G401.6 (cell line): ENCODE results near the gene BACH2.
"Not testable (repeated sequence)": the region's sequence is repeated elsewhere in the genome, so short reads cannot be mapped to it uniquely, and the experiment has no call there.

Experiments
- FAIRE-seq: peaks from 2 replicates; lab custom pipeline; 2012; peaks lifted over from hg19 to GRCh38; lab: Jason Lieb, UNC

Gene BACH2

DNA sequence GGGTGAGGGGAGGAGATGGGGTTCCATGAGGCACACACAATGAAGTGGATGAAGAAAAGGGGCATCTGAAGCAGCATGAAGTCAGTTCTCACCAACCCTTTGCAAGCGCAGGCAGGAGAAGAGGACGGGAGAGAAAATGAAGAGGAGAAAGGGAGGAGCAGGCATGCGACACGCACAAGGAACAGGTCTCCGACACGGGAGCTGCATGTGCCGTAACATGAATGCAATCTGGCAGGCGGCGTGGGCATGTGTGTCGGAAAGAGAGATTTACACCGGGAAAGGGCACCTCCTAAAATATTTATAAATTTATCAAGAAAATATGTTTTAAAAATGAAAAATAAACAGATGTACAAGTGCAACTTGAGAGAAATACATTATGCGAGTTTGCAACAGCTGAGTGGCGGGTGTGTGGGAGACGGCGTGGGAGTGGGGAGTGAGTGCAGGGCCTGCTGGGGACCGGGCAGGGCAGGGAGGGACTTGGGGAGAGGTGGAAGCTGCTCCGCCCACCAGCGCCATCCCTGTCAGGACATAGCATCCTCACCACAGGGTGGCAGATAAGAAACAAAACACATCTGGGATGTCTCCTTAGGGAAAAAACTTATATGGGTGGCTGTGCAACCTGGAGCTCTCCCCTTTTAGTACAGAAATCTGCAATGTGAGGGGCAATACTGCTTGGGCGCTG lies 361.8 kb downstream of the BACH2 start:
- FAIRE-seq, result no peak

DNA sequence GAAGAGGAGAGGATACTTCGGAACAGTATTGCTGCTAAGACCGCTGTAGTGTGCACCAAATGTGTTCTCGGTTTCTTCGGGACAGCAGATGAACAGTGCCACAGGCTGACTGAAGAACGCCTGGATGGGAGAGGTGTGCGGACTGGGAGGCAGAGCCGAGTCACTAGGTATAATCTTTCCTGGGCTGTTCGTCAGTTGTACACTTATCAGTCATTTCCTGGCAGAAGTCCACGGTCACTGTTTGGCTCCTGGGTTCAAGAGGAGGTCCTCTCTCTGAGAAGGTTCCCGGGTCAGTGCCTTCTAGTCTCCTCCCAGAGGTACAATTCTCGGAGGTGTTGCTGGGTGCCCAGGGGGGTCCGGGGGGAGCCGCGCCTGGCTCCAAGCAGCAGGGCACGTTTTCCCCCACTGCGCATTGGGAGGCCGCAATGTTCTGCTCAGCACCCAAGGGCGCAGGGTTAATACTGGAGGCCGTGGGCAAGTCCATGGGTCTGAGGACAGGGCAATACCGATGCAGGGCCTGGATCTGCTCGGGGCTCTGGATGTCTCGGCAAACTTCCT lies 364.3 kb downstream of the BACH2 start:
- FAIRE-seq, result no peak

DNA sequence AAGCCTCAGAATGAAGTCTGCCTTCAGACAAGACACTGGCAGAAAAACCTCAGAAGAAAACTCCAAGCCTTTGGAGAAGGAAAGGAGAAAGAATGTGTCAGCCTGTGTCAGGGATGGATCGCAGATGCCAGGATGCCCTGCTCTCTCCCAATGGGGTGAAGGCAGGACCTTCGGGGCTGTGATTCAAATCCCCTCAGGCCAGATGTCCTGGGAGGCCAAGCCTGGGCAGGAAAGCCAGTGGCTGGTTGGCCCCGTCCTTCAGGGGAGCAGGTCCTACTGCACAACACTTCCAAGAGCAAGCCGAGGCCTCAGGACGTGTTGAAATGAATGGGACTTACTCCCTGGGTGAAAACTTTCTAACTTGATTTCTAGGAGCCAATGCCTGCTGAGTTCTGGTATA lies 365.9 kb downstream of the BACH2 start:
- no peak for FAIRE-seq

DNA sequence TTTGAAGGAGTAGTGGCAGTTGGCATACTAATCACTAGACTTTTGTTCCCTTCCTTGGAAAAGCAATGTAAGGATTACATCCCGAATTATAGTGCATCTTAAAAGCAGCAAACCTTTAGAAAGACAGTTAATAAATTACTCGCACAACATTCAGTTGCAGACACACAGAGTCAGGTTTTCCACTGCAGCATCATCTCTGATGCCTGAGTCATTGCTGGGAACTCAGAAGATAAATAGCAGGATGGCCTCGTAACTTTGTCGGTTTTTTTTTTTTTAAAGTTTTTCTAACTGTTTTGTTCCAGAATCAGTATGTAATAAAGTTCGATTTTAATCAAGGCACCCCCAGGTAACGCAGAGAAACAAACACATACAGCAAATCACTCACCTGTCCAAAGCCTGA lies 368.0 kb downstream of the BACH2 start:
- FAIRE-seq, result no peak

DNA sequence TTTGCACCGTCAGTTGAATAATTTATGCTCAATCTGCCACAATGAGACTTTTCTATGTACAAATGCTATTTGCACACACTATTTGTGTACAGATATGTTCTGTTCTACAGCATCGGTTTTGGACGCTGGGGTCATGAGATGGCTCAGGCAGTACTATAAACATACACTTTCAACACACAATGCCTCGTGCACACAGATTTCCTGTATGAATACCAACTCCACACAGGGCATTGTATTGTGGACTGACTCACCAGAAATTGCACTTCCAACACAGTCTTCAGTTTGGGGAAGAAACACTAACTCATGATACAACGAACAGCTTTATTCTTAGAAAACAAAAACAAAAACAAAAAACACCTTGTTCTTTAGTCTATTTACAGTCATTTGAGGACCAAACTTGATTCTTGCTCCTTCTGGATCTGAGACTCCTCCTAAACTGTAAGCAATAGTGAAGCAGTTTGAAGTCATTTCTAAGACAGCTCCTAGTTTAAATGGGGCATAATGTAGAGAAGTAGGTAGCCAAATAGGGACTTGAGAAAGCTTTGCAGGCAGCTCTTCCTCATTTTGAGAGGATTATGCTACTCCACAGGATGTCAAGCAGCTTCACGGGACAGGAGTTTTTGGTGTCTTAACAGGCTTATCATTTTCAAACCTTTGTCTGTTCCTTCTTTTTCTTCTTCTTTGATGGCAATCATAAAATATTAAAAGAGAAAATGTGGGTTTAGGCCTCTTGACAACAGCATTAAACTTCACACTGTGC lies 368.7 kb downstream of the BACH2 start:
- FAIRE-seq, result no peak

DNA sequence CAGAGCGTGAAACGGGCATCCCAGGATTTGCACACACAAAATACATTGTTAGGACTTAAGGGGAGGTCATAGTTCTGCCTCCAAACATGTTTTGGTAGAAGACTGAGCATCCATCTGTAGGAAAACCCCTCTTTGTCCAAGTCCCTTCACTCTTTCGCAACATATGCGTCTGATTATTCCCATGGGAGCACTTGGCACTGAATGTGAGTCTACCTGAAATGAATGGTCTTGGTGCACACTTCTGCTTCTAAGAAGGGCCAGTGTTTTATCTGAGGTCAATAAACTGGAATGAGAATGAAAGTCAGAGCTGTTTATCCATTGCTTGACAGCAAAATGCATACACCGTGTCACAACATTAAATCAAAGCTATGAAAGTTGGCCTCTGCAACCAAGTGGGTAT lies 369.4 kb downstream of the BACH2 start:
- FAIRE-seq, result no peak

DNA sequence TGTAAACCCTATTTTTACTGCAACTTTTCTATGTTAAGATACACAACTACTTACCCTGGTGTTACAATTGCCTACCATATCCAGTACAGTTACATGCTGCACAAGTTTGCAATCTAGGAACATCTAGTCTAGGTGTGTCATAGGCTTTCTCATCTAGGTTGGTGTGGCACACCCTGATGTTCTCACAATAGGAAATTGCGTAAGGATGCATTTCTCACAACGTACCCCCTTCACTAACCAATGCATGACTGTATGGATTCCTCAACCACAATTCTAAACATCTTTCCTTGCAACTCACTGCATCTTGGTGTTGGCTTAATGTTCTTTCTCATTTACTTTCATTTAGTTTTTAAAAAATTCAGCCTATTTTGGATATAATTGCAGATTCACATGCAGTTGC lies 370.8 kb downstream of the BACH2 start:
- FAIRE-seq, result no peak

DNA sequence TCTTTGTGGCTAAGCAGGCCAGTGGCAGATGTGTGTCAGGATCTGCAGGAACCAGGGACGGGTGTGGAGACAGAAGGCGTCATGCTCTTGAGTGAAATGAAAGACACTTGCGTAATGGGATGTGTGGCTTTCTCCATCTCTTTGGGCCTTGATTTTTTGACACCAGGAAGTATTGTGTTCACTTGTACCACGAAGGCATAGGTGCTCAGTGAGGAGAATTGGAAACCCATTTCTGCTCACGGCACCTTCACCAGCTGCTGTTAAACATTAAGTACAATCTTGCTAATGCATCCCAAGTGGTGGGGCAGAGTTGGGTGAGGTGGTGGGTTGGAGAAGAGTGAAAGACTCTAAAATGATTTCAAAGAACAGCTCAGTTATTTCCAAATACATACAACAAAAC lies 372.4 kb downstream of the BACH2 start:
- FAIRE-seq, result no peak

DNA sequence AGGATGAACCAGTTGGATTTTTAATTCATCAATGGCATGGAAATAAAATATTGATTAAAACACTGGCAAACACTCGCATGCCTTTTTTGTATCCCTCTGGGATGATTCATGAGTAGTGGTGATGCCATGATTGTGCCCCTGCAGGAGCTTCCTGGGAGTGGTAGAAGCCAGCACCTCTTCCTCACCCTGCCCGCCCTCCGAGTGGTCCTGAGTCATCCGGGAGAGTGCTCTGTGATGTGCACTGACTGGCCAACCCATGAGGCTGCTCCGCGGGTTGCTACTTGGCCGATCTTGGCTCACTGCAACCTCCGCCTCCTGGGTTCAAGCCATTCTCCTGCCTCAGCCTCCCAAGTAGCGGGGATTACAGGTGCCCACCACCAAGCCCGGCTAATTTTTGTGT lies 375.0 kb downstream of the BACH2 start:
- FAIRE-seq, result no peak

DNA sequence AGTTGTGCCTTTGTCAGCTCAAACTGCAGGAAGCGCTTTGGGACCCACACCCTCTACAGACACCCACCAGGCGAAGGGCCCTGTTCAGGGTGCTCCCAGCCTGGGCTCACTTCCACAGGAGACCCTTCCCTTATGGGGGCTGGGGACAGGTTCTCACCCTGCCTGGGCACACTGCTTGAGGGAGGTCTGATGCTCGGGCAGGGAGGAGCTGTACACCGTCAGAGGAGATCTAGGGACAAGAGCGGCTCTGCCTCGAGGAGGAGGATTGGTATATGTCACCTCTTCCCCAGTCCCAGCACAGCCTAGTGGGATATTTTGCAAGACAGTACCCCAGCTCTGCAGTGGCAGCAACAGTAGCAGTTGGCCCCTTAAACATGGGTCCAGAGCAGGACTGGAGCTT lies 375.4 kb downstream of the BACH2 start:
- FAIRE-seq, result no peak

DNA sequence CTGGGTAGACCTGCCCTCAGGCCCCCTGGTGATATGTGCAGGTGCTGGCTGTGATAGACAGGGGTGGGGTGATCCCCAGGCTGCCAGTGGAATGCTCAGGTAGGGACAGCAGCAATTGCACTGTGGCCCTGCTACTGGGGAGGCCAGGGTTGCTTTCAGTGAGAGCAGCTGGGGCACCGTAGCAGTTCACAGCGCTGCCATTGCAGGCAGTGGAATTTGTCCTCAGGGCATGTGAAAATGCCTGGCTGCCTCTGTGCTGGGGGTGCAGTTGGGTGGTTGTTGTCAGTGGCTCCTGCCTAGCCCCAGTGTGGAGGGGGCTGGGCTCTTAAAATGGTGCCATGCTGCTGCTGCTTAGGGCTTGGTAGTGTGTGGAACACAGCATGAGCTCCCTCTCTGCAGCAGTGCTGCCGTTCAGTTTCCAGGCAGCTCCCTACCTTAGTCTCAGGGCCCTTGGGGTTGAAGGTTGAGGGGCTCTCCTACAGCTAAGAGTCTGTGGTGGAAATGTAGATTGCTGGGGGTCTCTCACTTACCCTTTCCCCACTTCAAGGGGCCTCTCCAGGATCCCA lies 378.8 kb downstream of the BACH2 start:
- no peak for FAIRE-seq

DNA sequence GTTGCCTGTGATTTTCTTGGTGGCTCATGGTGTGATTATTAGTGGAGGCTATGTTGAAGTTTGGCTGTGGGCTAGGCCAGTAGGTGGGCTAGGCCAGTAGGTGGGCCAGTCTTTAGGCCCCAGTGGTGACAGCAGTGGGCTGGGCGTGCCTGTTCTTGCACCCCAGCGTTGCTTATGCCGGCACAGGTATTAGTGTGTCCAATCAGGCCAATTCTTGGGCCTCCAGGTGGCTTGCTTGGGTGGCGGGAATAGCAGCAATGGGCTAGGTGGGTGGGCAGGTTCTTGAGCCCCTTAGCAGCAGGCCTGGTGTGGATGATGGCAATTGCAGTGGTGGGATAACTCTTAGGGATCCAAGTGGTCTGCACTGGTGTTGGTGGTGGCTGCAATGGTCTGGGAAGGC lies 379.4 kb downstream of the BACH2 start:
- FAIRE-seq, result no peak

DNA sequence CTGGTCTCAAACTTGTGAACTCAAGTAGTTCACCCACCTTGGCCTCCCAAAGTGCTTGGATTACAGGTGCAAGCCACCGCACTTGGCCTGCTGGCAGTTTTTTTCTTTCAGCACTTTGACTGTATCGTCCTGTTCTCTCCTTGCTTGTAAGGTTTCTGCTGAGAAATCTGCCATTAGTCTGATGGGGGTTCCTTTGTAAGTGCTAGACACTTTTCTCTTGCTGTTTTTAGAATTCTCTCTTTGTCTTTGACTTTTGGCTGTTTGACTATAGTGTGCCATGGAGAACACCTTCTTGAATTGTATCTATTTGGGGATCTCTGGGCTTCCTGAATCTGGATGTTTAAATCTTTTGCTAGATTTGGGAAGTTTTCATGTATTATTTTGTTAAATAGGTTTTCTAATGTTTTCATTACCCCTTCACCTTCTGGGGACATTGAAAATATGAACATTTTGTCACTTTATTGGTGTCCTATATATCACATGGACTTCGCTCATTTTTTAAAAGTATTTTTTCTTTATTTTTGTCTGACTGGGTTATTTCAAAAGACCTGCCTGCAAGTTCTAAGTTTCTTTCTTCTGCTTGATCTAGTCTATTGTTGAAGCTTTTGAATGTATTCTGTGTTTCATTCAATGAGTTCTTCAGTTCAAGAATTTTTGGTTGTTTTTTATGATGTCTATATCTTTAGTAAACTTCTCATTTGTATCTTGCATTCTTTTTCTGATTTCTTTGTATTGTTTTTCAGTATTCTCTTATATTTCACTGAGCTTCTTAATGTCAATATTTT lies 380.3 kb downstream of the BACH2 start:
- FAIRE-seq, result no peak

DNA sequence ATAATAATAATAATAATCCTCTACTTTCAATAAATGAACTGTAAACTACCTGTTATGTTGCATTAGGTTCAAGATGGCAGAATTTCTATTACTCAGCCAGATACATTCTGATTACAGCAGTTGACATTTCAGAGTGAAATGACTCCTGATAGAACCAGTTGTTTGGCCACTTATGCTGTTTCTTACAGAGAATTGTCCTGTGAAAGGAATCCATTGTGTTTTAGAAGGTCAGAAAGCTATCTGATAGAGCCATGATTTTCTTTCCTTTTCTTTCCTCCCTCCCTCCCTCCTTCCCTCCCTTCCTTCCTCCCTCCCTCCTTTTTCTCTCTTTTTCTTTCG lies 385.8 kb downstream of the BACH2 start:
- FAIRE-seq, result no peak

DNA sequence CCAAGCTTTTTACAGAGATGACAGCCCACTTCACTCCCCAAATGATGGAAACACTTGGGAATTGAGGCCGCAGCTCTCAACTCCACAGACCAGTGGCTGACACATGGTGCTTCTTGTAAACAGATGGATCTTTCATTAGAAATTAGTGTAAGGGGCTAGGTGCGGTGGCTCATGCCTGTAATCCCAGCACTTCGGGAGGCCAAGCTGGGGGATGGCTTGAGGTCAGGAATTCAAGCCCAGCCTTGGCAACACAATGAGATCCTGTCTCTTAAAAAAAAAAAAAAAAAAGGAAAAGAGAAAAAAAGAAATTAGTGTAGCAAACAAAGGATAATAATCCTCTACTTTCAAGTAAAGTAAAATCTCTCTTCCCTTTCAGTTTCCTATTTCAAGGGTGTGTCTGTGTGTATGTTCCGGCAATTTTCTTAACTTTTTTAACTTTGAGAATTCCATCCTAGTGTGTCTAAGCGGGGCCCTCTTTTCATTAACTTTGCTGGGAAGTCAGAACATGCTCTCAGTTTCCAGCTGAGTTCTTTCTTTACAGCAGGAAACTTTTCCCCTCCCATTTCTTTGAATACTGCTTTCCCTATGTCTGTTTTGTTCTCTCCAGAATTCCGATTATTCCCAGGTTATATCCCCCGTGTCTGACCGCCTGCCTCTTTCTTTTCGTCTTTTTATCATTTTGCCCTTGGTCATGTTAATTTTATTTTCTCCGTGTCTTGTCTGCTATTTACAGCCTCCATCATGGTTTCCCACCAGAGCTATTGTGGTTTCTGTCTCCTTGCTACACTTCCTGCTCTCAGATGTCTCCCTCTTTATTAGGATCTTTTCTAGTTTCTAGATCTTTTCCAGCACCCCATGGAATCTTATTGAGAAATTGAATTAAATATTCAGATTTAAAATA lies 386.4 kb downstream of the BACH2 start:
- not testable (repeated sequence) for FAIRE-seq

DNA sequence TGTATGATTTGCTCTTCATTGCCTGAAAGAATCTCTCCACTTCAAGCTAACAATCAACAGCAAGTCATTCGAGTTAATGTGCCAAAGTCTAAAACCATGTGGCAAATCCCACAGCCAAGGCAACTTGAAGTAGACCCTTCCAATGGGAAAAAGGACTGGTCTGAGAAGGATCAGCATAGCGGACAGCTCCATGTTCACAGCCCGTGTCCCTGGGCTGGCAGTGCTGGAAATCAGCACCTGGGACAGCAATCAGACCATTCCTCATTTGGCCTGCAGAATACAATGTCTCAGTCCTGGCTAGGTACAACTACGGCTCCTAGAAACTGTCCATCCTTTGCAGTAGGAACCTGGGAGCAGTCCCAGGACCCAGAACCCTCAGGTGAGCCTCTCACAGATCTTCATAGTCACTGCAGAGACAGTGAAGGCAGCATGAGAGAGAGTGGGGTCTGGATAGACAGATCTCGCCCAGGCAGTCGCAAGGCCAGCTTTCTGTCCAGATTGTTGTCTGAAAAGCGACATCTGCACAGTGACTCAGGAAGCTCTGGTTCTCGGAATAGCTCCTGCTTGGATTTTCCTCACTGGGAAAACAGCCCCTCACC lies 401.3 kb downstream of the BACH2 start:
- FAIRE-seq, result no peak

DNA sequence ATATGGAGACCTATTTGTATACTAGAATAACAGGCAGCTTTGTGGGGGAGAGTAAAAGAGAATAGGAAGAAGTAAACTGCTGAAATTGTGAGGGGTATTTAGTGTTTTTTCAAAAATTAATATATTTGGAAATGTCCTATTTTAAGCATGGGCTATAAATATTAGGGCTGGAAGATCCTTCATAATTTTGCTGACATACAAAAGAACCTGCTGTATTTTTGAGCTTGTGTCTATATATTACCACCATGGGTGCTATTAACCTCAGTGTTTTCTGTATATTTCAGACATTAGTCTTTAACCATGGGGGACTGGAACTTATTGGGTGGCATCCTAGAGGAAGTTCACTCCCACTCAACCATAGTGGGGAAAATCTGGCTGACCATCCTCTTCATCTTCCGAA lies 402.5 kb downstream of the BACH2 start, which contains the start of gene GJA10:
Gene GJA10 (plus strand): TSS at position 301 of the 400 bp plus-strand sequence. CDS start 0 bp downstream, at position 301.
- no peak for FAIRE-seq

DNA sequence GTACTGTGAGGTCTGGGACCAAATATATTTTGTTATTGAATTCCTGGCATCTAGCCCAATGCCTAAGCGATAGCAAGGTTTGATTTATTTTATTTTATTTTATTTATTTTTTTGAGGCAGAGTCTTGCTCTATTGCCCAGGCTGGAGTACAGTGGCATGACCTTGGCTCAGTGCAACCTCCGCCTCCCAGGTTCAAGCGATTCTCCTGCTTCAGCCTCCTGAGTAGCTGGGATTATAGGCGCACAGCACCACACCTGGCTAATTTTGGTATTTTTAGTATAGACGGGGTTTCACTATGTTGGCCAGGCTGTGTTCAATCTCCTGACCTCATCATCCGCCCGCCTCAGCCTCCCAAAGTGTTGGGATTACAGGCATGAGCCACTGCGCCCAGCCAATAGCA lies 404.1 kb downstream of the BACH2 start:
- not testable (repeated sequence) for FAIRE-seq

DNA sequence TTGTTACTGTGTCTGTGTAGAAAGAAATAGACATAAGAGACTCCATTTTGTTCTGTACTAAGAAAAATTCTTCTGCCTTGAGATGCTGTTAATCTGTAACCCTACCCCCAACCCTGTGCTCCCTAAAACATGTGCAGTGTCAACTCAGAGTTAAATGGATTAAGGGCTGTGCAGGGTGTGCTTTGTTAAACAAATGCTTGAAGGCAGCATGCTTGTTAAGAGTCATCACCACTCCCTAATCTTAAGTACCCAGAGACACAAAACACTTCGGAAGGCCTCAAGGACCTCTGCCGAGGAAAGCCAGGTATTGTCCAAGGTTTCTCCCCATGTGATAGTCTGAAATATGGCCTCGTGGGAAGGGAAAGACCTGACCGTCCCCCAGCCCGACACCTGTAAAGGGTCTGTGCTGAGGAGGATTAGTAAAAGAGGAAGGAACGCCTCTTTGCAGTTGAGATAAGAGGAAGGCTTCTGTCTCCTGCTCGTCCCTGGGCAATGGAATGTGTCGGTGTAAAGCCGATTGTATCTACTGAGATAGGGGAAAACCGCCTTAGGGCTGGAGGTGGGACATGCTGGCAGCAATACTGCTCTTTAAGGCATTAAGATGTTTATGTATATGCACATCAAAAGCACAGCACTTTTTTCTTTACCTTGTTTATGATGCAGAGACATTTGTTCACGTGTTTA lies 405.7 kb downstream of the BACH2 start:
- FAIRE-seq, result not testable (repeated sequence)

DNA sequence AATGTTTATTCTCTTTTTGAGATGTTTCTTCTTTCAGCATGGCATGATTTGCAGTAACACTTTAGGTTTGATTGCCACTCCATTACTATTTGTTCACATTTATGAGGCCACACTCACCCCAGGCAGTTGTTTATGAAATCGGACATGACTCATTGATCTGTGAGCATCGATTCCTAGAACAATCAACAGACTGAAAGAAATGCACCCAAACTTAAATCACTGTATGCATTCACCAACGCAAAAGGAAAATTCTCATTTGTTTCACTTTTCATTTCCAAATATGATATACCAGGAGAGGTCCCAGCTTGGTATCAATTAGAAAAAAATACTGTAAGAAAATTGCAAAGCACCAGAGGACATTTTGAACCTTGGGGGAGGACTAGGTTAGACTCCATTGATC lies 407.8 kb downstream of the BACH2 start:
- no peak for FAIRE-seq

DNA sequence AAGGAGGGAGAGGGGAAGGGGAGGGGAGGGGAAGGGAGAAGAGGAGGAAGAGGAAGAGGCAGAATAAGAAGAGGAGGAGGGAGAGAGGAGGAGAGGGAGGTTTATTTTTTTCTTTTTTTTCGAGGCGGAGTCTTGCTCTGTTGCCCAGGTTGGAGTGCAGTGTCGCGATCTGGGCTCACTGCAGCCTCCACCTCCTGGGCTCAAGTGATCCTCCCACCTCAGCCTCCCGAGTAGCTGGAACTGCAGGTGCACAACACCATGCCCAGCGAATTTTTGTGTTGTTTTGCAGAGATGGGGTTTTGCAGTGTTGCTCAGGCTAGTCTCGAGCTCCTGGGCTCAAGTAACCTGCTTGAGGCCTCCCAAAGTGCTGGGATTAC lies 408.5 kb downstream of the BACH2 start:
- no peak for FAIRE-seq
